DOHH2 (cell line): Measurements from ENCODE around the gene UBA5.

ENCODE experiments used
- EZH2phosphoT487 ChIP-seq: fragments of 200-600 bp; sonication (generic); IDR thresholded peaks from 2 replicates; pipeline ENCODE4 v1.6.1; 2017; ENCODE audit warnings: borderline replicate concordance, mild to moderate bottlenecking, antibody characterized with exemption, low read length, moderate library complexity, mixed read lengths
- TF ChIP-seq, protein P1 (sequence below): fragments of 200-600 bp; sonication (generic); IDR thresholded peaks from one replicate; pipeline ENCODE4 v1.5.1; 2014; ENCODE audit warnings: antibody characterized with exemption, mild to moderate bottlenecking, low read depth, low read length; ENCODE audit not compliant: poor library complexity, severe bottlenecking

DNA sequence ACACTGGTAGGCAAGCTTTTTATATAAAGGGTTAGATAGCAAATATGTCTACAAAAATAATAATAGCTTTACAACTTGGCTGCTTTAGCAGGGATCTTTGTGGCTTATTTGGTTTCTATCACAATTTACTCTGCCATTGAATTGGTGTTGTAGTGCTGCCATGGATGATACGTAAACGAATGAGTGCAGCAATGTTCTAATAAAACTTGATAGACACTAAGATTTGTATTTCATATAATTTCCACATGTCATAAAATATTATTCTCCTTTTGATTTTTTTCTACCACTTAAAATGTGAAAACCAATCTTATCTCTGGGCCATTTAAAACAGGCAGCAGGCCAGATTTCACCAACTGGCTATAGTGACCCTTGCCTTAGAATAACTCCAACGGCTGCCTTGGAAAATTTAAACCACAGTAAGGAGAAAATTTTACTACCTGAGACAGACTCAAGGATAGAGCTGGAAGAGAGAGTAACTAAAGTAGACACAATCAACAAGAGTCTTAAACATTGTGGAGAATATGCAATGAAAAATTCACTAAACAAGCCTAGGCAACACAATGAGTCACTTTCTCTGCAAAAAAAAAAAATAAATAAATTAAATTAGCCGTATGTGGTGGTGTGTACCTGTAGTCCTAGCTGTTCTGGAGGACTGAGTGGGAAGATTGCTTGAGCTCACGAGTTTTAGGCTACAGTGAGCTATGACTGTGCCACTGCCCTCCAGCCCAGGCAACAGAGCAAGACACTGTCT, 54.0 kb downstream of the UBA5 start:
- TF ChIP-seq, protein P1, sequence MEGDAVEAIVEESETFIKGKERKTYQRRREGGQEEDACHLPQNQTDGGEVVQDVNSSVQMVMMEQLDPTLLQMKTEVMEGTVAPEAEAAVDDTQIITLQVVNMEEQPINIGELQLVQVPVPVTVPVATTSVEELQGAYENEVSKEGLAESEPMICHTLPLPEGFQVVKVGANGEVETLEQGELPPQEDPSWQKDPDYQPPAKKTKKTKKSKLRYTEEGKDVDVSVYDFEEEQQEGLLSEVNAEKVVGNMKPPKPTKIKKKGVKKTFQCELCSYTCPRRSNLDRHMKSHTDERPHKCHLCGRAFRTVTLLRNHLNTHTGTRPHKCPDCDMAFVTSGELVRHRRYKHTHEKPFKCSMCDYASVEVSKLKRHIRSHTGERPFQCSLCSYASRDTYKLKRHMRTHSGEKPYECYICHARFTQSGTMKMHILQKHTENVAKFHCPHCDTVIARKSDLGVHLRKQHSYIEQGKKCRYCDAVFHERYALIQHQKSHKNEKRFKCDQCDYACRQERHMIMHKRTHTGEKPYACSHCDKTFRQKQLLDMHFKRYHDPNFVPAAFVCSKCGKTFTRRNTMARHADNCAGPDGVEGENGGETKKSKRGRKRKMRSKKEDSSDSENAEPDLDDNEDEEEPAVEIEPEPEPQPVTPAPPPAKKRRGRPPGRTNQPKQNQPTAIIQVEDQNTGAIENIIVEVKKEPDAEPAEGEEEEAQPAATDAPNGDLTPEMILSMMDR, result no peak
- TF ChIP-seq EZH2phosphoT487, result no peak
